Measurements from ENCODE around the gene SLC8B1. TPM values are rescaled to one million over a fixed set of nuclear protein-coding genes. Genes with fewer than 3 reads are reported as not detected.

The SLC8B1 gene
- total RNA-seq, 1 experiment from 2014 or later = 29.0 TPM

DNA sequence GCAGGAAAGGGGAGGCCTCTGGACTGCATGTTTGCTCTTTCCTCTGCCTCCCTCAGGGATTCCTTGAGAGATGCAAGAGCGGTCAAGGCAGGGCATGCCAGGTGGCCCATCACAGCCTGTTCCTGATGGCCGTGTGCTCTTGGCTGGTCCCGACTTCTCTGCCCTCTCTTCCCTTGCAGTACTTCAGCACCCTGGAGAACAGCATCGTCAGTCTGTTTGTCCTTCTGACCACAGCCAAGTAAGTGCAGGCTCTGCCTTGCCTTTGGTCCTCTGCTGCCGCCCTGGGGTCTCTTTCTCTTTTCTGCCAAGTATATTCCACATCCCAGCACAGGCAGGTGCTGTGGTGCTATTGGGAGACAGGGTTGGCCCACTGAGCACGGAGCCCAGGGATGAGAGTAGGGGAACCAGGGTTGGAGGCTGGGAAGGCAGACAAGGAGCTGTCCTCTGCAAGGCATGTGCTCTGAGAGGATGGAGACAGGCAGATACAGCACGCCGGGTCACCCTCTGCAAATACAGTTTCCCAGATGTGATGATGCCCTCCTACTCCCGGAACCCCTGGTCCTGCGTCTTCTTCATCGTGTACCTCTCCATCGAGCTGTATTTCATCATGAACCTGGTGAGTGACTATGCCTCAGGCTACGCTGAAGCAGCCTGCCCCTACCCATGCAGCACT is 61.7 kb downstream of the SLC8B1 start:
- Histone ChIP-seq H3K36me3 (ENCODE audit: low read depth) (no peaks in the 10 kb centered on the region), H3K79me2 (ENCODE audit: low read depth) (no peaks in the 10 kb centered on the region), H3K4me1 (replicated peaks; ENCODE audit: insufficient read depth) (no peaks in the 10 kb centered on the region), H2AFZ (no peak overlapping the region), H3K27ac (no peak overlapping the region), H3K4me3 (no peak overlapping the region), H3K9me3 (ENCODE audit: insufficient read depth, low read depth) (no peaks in the 10 kb centered on the region), H3K9me2 (ENCODE audit: insufficient read depth) (no peaks in the 10 kb centered on the region), H4K20me1 (ENCODE audit: insufficient read depth) (no peaks in the 10 kb centered on the region), H3K27me3 (ENCODE audit: insufficient read depth, low read depth) (no peaks in the 10 kb centered on the region), H3K4me2 (no peak overlapping the region), H3F3A (ENCODE audit: insufficient read depth, low read depth) (no peaks in the 10 kb centered on the region)
- intact Hi-C loops (cut with micrococcal nuclease; ENCODE audit: unreplicated experiment) = no loop called here
- CTCF ChIA-PET = no interaction called here
- BruUV-seq (replicated peaks) = no TSS peak
- no peak for TF ChIP-seq EZH2 (IDR thresholded peaks at IDR 0.05; ENCODE audit: low read depth)
- TF ChIP-seq, protein P1, sequence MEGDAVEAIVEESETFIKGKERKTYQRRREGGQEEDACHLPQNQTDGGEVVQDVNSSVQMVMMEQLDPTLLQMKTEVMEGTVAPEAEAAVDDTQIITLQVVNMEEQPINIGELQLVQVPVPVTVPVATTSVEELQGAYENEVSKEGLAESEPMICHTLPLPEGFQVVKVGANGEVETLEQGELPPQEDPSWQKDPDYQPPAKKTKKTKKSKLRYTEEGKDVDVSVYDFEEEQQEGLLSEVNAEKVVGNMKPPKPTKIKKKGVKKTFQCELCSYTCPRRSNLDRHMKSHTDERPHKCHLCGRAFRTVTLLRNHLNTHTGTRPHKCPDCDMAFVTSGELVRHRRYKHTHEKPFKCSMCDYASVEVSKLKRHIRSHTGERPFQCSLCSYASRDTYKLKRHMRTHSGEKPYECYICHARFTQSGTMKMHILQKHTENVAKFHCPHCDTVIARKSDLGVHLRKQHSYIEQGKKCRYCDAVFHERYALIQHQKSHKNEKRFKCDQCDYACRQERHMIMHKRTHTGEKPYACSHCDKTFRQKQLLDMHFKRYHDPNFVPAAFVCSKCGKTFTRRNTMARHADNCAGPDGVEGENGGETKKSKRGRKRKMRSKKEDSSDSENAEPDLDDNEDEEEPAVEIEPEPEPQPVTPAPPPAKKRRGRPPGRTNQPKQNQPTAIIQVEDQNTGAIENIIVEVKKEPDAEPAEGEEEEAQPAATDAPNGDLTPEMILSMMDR (conservative IDR thresholded peaks at IDR 0.05) = no peak
- DNase-seq = no peak
- POLR2A ChIA-PET (ENCODE audit: unreplicated experiment) = no interaction called here

DNA sequence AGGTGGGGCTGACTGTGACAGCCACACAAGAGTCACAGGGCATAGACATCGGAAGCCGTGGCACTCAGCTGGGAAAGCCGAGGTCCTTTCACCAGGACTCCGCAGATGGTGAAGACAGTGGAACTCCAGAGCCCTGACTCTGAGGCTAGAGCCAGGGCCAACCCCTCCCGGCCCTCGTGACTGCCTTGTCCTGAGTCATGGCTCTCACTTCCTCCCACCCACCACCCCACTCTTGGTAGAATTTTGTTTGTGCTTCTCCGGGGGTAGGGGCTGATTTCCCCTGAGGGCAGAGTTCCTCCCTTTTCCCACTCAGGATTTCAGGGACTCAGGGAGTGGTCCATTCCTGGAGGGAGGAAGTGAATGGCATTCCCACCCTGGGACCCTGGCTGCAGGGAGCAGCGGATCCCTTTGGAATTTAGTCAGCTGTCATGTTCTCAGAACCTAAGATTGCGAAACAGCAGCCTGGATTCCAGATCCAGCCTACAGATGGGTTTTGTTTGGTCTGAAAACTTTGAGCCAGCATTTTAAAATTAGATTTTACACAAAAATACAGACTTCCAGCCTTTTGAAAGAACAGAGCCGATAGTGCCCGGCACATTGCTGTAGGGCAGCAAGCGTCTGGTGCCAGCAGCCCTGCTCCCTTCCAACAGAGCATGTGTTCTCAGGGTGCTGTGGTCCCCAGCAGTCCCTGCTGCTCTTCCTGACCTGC is 62.9 kb downstream of the SLC8B1 start:
- H3K27ac ChIP-seq = no peak overlapping the region

GRCh38 chr12:113271466-113271852 is 63.5 kb downstream of the SLC8B1 start:
- H3K4me2 ChIP-seq = no peak overlapping the region
- no peak overlapping the region for H2AFZ ChIP-seq
- POLR2A ChIA-PET (ENCODE audit: unreplicated experiment) = no interaction called here

More for the DNA sequence above, 62.9 kb downstream of the SLC8B1 start:
- TF ChIP-seq EZH2 (IDR thresholded peaks at IDR 0.05; ENCODE audit: low read depth) = no peak
- TF ChIP-seq, protein P1 (conservative IDR thresholded peaks at IDR 0.05) = no peak
- Histone ChIP-seq H4K20me1 (ENCODE audit: insufficient read depth) (no peaks in the 10 kb centered on the region), H3F3A (ENCODE audit: insufficient read depth, low read depth) (no peaks in the 10 kb centered on the region), H2AFZ (no peak overlapping the region), H3K4me2 (no peak overlapping the region), H3K36me3 (ENCODE audit: low read depth) (no peaks in the 10 kb centered on the region), H3K9me2 (ENCODE audit: insufficient read depth) (no peaks in the 10 kb centered on the region), H3K79me2 (ENCODE audit: low read depth) (no peaks in the 10 kb centered on the region), H3K27me3 (ENCODE audit: insufficient read depth, low read depth) (no peaks in the 10 kb centered on the region), H3K4me3 (no peak overlapping the region), H3K4me1 (replicated peaks; ENCODE audit: insufficient read depth) (no peaks in the 10 kb centered on the region), H3K9me3 (ENCODE audit: insufficient read depth, low read depth) (no peaks in the 10 kb centered on the region)
- CTCF ChIA-PET = no interaction called here
- no TSS peak for BruUV-seq (replicated peaks)
- POLR2A ChIA-PET (ENCODE audit: unreplicated experiment) = no interaction called here
- no peak for DNase-seq
- intact Hi-C loops (cut with micrococcal nuclease; ENCODE audit: unreplicated experiment) = no loop called here

More at GRCh38 chr12:113271466-113271852, 63.5 kb downstream of the SLC8B1 start:
- Histone ChIP-seq H3K9me2 (ENCODE audit: insufficient read depth) (no peaks in the 10 kb centered on the region), H3K79me2 (ENCODE audit: low read depth) (no peaks in the 10 kb centered on the region), H3K27ac (no peak overlapping the region), H3K27me3 (ENCODE audit: insufficient read depth, low read depth) (no peaks in the 10 kb centered on the region), H3K4me3 (no peak overlapping the region), H3K36me3 (ENCODE audit: low read depth) (no peaks in the 10 kb centered on the region), H3K4me1 (replicated peaks; ENCODE audit: insufficient read depth) (no peaks in the 10 kb centered on the region), H4K20me1 (ENCODE audit: insufficient read depth) (no peaks in the 10 kb centered on the region), H3F3A (ENCODE audit: insufficient read depth, low read depth) (no peaks in the 10 kb centered on the region), H3K9me3 (ENCODE audit: insufficient read depth, low read depth) (no peaks in the 10 kb centered on the region)
- no peak for DNase-seq
- BruUV-seq (replicated peaks) = no TSS peak
- intact Hi-C loops (cut with micrococcal nuclease; ENCODE audit: unreplicated experiment) = no loop called here
- no peak for TF ChIP-seq EZH2 (IDR thresholded peaks at IDR 0.05; ENCODE audit: low read depth)
- TF ChIP-seq, protein P1 (conservative IDR thresholded peaks at IDR 0.05) = no peak
- CTCF ChIA-PET = no interaction called here
